ENCODE measurements around the gene GRM7. TPM values are rescaled to one million over a fixed set of nuclear protein-coding genes. Genes with fewer than 3 reads are reported as not detected.

GRM7 gene
- total RNA-seq, 4 donors from 2014 or later, result 0.40 TPM; not detected in 3

DNA sequence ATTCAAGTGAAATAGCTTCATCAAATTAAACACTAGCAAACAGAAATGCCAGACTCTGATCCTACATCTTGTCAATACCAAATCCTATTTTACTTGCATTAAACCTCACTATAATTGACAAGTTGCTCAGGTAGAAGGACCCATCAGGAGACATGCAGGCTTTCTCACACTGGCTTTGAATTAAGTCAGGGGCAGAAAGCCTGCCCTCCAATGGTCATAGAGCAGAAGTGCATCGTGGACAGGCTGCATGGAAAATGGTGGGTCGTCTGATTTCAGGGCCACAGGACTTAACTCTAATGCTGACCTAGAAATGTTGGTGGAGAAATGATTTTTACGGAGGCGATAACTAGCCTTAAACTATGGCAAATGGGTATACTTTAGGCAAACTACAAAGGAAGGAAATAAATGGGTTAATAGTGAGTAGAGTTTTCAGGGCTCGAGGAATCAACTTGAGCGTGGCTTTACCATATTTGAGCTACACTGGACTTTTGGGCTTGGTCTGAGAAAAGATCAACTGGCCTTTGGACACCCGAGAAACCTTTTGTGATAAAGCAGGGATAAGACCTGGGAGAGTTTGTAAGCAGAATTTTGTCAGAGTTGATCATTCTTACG is 283.9 kb downstream of the GRM7 start:
- Histone ChIP-seq H3K36me3 (no peaks in the 10 kb centered on the region), H3K27ac (no peak overlapping the region), H3K27me3 (no peaks in the 10 kb centered on the region), H3K9me3 (no peaks in the 10 kb centered on the region), H3K4me1 (no peaks in the 10 kb centered on the region), H3K4me3 (no peak overlapping the region)
- no peak for TF ChIP-seq POLR2A (IDR thresholded peaks at IDR 0.05)
- TF ChIP-seq, protein P1, sequence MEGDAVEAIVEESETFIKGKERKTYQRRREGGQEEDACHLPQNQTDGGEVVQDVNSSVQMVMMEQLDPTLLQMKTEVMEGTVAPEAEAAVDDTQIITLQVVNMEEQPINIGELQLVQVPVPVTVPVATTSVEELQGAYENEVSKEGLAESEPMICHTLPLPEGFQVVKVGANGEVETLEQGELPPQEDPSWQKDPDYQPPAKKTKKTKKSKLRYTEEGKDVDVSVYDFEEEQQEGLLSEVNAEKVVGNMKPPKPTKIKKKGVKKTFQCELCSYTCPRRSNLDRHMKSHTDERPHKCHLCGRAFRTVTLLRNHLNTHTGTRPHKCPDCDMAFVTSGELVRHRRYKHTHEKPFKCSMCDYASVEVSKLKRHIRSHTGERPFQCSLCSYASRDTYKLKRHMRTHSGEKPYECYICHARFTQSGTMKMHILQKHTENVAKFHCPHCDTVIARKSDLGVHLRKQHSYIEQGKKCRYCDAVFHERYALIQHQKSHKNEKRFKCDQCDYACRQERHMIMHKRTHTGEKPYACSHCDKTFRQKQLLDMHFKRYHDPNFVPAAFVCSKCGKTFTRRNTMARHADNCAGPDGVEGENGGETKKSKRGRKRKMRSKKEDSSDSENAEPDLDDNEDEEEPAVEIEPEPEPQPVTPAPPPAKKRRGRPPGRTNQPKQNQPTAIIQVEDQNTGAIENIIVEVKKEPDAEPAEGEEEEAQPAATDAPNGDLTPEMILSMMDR (IDR thresholded peaks at IDR 0.05), result peak in 2 of 6 experiments; percentile 14
- DNase-seq, result no peak

DNA sequence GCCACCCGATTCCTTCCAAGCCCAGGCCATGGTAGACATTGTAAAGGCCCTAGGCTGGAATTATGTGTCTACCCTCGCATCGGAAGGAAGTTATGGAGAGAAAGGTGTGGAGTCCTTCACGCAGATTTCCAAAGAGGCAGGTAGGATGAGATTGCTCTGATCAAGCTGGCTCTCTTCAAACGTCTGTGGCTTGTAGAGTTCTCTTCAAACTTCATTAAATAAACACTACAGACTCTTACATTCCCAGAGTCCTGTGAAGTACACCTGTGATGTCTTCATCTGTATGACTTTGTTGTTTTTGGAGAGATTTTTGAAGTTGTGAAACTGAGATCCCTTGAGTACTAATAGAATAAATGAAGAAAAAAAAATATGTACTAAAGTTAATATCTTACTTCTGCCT is 285.6 kb downstream of the GRM7 start:
- no peak overlapping the region for H3K4me3 ChIP-seq
- no peak for DNase-seq
- no peaks in the 10 kb centered on the region for H3K4me1 ChIP-seq
- no peaks in the 10 kb centered on the region for H3K36me3 ChIP-seq
- no peaks in the 10 kb centered on the region for H3K9me3 ChIP-seq
- H3K27ac ChIP-seq, result no peak overlapping the region
- H3K27me3 ChIP-seq, result no peaks in the 10 kb centered on the region
- no peak for TF ChIP-seq POLR2A (IDR thresholded peaks at IDR 0.05)
- TF ChIP-seq, protein P1 (IDR thresholded peaks at IDR 0.05), result no peak

DNA sequence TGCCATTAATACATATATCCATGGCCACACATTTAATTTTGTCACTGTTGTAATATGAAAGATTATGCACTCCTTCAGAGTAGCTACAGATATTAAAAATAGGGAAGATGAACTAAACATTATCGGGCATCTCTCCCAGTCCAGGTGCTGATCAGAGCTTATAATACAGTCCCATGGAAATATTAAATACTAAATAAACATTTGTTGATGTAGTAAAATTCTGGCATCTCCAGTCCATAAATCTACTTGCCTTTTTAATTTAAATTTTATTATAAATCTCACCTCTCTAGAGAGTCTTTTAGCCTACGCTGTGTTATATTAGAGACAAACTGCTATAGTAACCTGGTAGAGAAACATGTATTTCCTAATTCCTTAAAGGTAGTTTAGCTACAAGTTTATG is 297.6 kb downstream of the GRM7 start:
- Histone ChIP-seq H3K4me1 (no peaks in the 10 kb centered on the region), H3K4me3 (no peak overlapping the region), H3K27ac (no peak overlapping the region), H3K9me3 (no peaks in the 10 kb centered on the region), H3K27me3 (no peaks in the 10 kb centered on the region), H3K36me3 (no peaks in the 10 kb centered on the region)
- DNase-seq, result no peak
- TF ChIP-seq POLR2A (IDR thresholded peaks at IDR 0.05), result no peak
- TF ChIP-seq, protein P1 (IDR thresholded peaks at IDR 0.05), result no peak

DNA sequence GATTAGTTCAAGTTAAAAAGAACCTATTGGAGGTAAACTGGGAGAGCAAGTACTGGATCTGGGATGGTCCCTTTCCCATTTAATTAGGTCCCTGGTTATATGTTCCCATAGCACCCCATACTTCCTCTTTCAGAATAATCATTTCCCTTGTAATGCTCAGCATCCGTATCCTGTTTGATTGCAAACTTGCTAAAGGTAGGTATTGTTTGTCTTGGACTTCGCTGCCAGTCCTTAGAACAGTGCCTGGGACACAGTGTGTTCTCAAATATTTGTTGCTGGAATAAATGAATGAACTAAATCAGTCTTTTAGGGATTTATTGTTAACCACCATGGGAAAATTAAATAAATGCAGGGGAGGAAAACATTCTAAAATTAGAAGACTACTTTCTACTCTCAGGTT is 299.8 kb downstream of the GRM7 start:
- Histone ChIP-seq H3K36me3 (no peaks in the 10 kb centered on the region), H3K4me3 (no peak overlapping the region), H3K4me1 (no peaks in the 10 kb centered on the region), H3K27ac (no peak overlapping the region), H3K27me3 (no peaks in the 10 kb centered on the region), H3K9me3 (no peaks in the 10 kb centered on the region)
- TF ChIP-seq POLR2A (IDR thresholded peaks at IDR 0.05), result no peak
- TF ChIP-seq, protein P1 (IDR thresholded peaks at IDR 0.05), result no peak
- DNase-seq, result no peak

DNA sequence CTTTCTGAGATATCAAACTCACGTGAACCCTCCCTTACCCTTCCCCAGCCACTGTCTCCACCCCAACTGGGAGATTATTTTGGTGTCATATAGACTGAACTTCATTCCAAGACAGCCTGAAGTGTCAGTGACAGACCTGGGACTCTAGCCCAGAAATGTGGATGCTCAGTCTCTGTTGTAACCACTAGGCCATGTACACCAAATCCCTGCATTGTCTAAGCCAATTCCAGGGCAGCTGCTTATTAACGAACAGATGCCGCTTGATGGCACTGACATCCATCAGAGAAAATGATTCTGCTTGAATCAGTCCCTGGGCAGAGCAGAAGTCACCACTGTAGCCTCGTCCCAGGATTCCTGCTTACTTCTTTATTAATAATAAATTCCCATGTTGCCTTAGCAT is 305.5 kb downstream of the GRM7 start:
- no peak overlapping the region for H3K4me3 ChIP-seq
- no peak for TF ChIP-seq POLR2A (IDR thresholded peaks at IDR 0.05)
- TF ChIP-seq, protein P1 (IDR thresholded peaks at IDR 0.05), result no peak
- H3K9me3 ChIP-seq, result no peaks in the 10 kb centered on the region
- H3K27me3 ChIP-seq, result no peaks in the 10 kb centered on the region
- no peak for DNase-seq
- no peaks in the 10 kb centered on the region for H3K36me3 ChIP-seq
- no peaks in the 10 kb centered on the region for H3K4me1 ChIP-seq
- no peak overlapping the region for H3K27ac ChIP-seq

DNA sequence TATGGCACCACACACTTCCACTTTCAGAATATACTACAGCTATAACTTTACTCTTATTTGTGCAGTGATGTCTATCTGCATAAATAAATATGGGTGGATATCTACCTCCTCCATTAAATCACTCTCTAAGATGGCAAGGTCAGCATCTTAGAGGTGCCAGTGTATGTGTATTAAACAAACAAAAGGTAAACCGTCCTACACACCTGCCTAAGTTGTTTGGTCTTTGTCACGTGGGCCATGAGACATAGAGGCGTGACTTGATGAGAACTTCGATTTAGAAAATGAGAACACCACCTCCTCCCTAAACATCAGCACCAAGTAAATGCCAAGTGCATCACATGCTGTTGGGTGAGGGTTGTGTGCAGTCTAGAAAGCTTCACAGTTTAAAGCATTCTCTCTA is 310.6 kb downstream of the GRM7 start:
- no peaks in the 10 kb centered on the region for H3K9me3 ChIP-seq
- H3K4me1 ChIP-seq, result no peaks in the 10 kb centered on the region
- H3K27ac ChIP-seq, result no peak overlapping the region
- no peaks in the 10 kb centered on the region for H3K36me3 ChIP-seq
- H3K4me3 ChIP-seq, result no peak overlapping the region
- DNase-seq, result no peak
- TF ChIP-seq, protein P1 (IDR thresholded peaks at IDR 0.05), result no peak
- TF ChIP-seq POLR2A (IDR thresholded peaks at IDR 0.05), result no peak
- no peaks in the 10 kb centered on the region for H3K27me3 ChIP-seq
